ENCODE results near the gene E2F4.

Gene E2F4

GRCh38 chr16:67184453-67184994 is 7.4 kb upstream of the E2F4 start:
- H3K4me3 ChIP-seq (ENCODE audit: low read depth, low read length): peak overlapping the region; percentile 81
- H3K27ac ChIP-seq: peak overlapping the region; percentile 96
- peak overlapping the region; percentile 94 for H3K4me2 ChIP-seq (ENCODE audit: low read length)
- H3K36me3 ChIP-seq (ENCODE audit: control insufficient read depth, insufficient read depth, low read length): no peaks in the 10 kb centered on the region
- H3K4me1 ChIP-seq: peaks cover 18% of the 10 kb centered on the region
- TF ChIP-seq CTCF (IDR thresholded peaks at IDR 0.05): no peak
- H3K27me3 ChIP-seq (ENCODE audit: control insufficient read depth, insufficient read depth, low read length): no peaks in the 10 kb centered on the region
- peak overlapping the region; percentile 92 for H2AFZ ChIP-seq
- H3K9ac ChIP-seq: peak overlapping the region; percentile 81
- H3K9me3 ChIP-seq (ENCODE audit: control insufficient read depth, low read length): no peaks in the 10 kb centered on the region
- H3K79me2 ChIP-seq: no peaks in the 10 kb centered on the region

GRCh38 chr16:67184995-67185650 is 6.8 kb upstream of the E2F4 start:
- Histone ChIP-seq H3K36me3 (ENCODE audit: control insufficient read depth, insufficient read depth, low read length) (no peaks in the 10 kb centered on the region), H3K9ac (no peak overlapping the region), H3K79me2 (no peaks in the 10 kb centered on the region), H3K4me2 (ENCODE audit: low read length) (peak overlapping the region; percentile 55), H3K27ac (peak overlapping the region; percentile 96), H3K4me1 (peaks cover 18% of the 10 kb centered on the region), H3K9me3 (ENCODE audit: control insufficient read depth, low read length) (no peaks in the 10 kb centered on the region), H2AFZ (peak overlapping the region; percentile 92), H3K27me3 (ENCODE audit: control insufficient read depth, insufficient read depth, low read length) (no peaks in the 10 kb centered on the region), H3K4me3 (ENCODE audit: low read depth, low read length) (peak overlapping the region; percentile 12)
- peak; percentile 90 for TF ChIP-seq CTCF (IDR thresholded peaks at IDR 0.05)

GRCh38 chr16:67185651-67186134 is 6.3 kb upstream of the E2F4 start:
- Histone ChIP-seq H3K79me2 (no peaks in the 10 kb centered on the region), H3K9ac (no peak overlapping the region), H2AFZ (peak overlapping the region; percentile 92), H3K4me3 (ENCODE audit: low read depth, low read length) (peak overlapping the region; percentile 12), H3K4me1 (peaks cover 18% of the 10 kb centered on the region), H3K27ac (peak overlapping the region; percentile 96), H3K27me3 (ENCODE audit: control insufficient read depth, insufficient read depth, low read length) (no peaks in the 10 kb centered on the region), H3K4me2 (ENCODE audit: low read length) (peak overlapping the region; percentile 55), H3K9me3 (ENCODE audit: control insufficient read depth, low read length) (no peaks in the 10 kb centered on the region), H3K36me3 (ENCODE audit: control insufficient read depth, insufficient read depth, low read length) (no peaks in the 10 kb centered on the region)
- TF ChIP-seq CTCF (IDR thresholded peaks at IDR 0.05): no peak

- H3K9me3 ChIP-seq (ENCODE audit: control insufficient read depth, low read length): no peaks in the 10 kb centered on the region
- no peak for TF ChIP-seq CTCF (IDR thresholded peaks at IDR 0.05)
- H3K27me3 ChIP-seq (ENCODE audit: control insufficient read depth, insufficient read depth, low read length): no peaks in the 10 kb centered on the region
- H3K4me2 ChIP-seq (ENCODE audit: low read length): no peak overlapping the region
- H2AFZ ChIP-seq: no peak overlapping the region
- H3K27ac ChIP-seq: no peak overlapping the region
- peaks cover 18% of the 10 kb centered on the region for H3K4me1 ChIP-seq
- H3K79me2 ChIP-seq: no peaks in the 10 kb centered on the region
- no peaks in the 10 kb centered on the region for H3K36me3 ChIP-seq (ENCODE audit: control insufficient read depth, insufficient read depth, low read length)
- no peak overlapping the region for H3K4me3 ChIP-seq (ENCODE audit: low read depth, low read length)
- H3K9ac ChIP-seq: no peak overlapping the region
These were observed 5.4 kb upstream of the E2F4 start for GRCh38 chr16:67186550-67186950.
